HepG2 (cell line): Measurements from ENCODE around the gene CNNM1. TPM values are rescaled to one million over a fixed set of nuclear protein-coding genes. Genes with fewer than 3 reads are reported as not detected.
A peak's percentile ranks its signal among the peaks of the same experiment; 100 is the strongest.

Experiments
- BCL6 ChIP-seq: IDR thresholded peaks from 2 replicates; pipeline ENCODE4 v1.6.1; 2016; ENCODE audit warnings: missing genetic modification reagents, missing compliant biosample characterization
- FOXA1 ChIP-seq, 2 experiments: fragments of 450-650 bp in 1 of 2; sonication (generic) in 1 of 2; formaldehyde crosslinking in 1 of 2; IDR thresholded peaks; 2 replicates each; pipeline versions ENCODE4 v1.4.0 to v1.6.1; 2016 to 2020; ENCODE audit warnings: missing genetic modification reagents in 1 of 2
- ISL2 ChIP-seq: sonication (generic); formaldehyde crosslinking; IDR thresholded peaks from 2 replicates; pipeline ENCODE4 v1.5.0; 2020; ENCODE audit warnings: missing genetic modification reagents
- MIER2 ChIP-seq: IDR thresholded peaks from 2 replicates; pipeline ENCODE4 v1.6.1; 2016; ENCODE audit warnings: missing biosample characterization, missing genetic modification reagents
- PHF21A ChIP-seq: sonication (generic); formaldehyde crosslinking; IDR thresholded peaks from 2 replicates; pipeline ENCODE4 v1.5.0; 2020; ENCODE audit warnings: mild to moderate bottlenecking, missing genetic modification reagents
- RBFOX2 ChIP-seq: fragments of 200-400 bp; formaldehyde crosslinking; IDR thresholded peaks from 2 replicates; pipeline ENCODE4 v1.6.1; 2017; ENCODE audit warnings: low read depth, mild to moderate bottlenecking, low read length
- RFXANK ChIP-seq: IDR thresholded peaks from 2 replicates; pipeline ENCODE4 v1.6.1; 2016
- SIX1 ChIP-seq: sonication (generic); formaldehyde crosslinking; IDR thresholded peaks from 2 replicates; pipeline ENCODE4 v1.4.0; 2020; ENCODE audit warnings: missing genetic modification reagents, borderline replicate concordance
- SOX13 ChIP-seq, 3 experiments: fragments of 450-650 bp in 1 of 3; sonication (generic) in 1 of 3; formaldehyde crosslinking in 1 of 3; IDR thresholded peaks in 2 of 3; conservative IDR thresholded peaks in 1 of 3; 2 replicates each; pipeline versions ENCODE4 v1.5.0 to v1.6.1; 2016 to 2020; ENCODE audit warnings: antibody characterized with exemption in 1 of 3, mild to moderate bottlenecking in 1 of 3, missing compliant biosample characterization in 1 of 3, missing genetic modification reagents in 1 of 3, moderate library complexity in 1 of 3
- TCF7 ChIP-seq: sonication (generic); IDR thresholded peaks from 2 replicates; pipeline ENCODE4 v1.6.1; 2016; ENCODE audit warnings: antibody characterized with exemption, low read depth
- ZNF205 ChIP-seq: IDR thresholded peaks from 2 replicates; pipeline ENCODE4 v1.6.1; 2018; ENCODE audit warnings: missing biosample characterization, missing genetic modification reagents
- ZNF292 ChIP-seq: sonication (generic); formaldehyde crosslinking; IDR thresholded peaks from 2 replicates; pipeline ENCODE4 v1.8.1; 2022; ENCODE audit warnings: mild to moderate bottlenecking, low read depth, missing genetic modification reagents, borderline replicate concordance
- ZNF317 ChIP-seq: sonication (generic); formaldehyde crosslinking; IDR thresholded peaks from 2 replicates; pipeline ENCODE4 v1.5.0; 2020; ENCODE audit warnings: mild to moderate bottlenecking, missing genetic modification reagents
- ZNF543 ChIP-seq: sonication (generic); formaldehyde crosslinking; IDR thresholded peaks from 2 replicates; pipeline ENCODE4 v1.4.0; 2020; ENCODE audit warnings: mild to moderate bottlenecking, missing genetic modification reagents
- ZNF878 ChIP-seq: sonication (generic); formaldehyde crosslinking; IDR thresholded peaks from 2 replicates; pipeline ENCODE4 v1.8.1; 2023; ENCODE audit warnings: mild to moderate bottlenecking, missing genetic modification reagents, moderate library complexity
- polyA plus RNA-seq, 8 experiments: library from polyadenylated mRNA; depleted of rRNA in 3 of 8; stranded (reverse) in 7 of 8; unstranded in 1 of 8; fragments of >200 nt; fragmentation: Illumina TruSeq in 4 of 8; extraction: Trizol in 4 of 8; gene quantifications; 2 replicates each; pipeline versions ENCODE4 v1.2.1 to v1.2.3, GENCODE V29; 2011 to 2016; ENCODE audit warnings: low read depth in 4 of 8, missing spikeins in 1 of 8, mixed read lengths in 1 of 8; ENCODE audit not compliant: insufficient read depth in 1 of 8
- total RNA-seq, 5 experiments: library from RNA; depleted of rRNA; stranded (reverse); fragments of >200 nt; fragmentation: Illumina TruSeq; extraction: Trizol; gene quantifications; 2 replicates each; pipeline ENCODE4 v1.2.3, GENCODE V29; 2016; ENCODE audit warnings: low read depth in 1 of 5
- TF ChIP-seq, protein P1 (sequence below): IDR thresholded peaks from 2 replicates; pipeline ENCODE4 v1.6.1; 2016
- TF ChIP-seq, protein P2 (sequence below): IDR thresholded peaks from 2 replicates; pipeline ENCODE4 v1.6.1; 2016; ENCODE audit warnings: missing genetic modification reagents, missing compliant biosample characterization
- TF ChIP-seq, protein P3 (sequence below): IDR thresholded peaks from 2 replicates; pipeline ENCODE4 v1.6.1; 2016; ENCODE audit warnings: mild to moderate bottlenecking
- TF ChIP-seq, protein P4 (sequence below): sonication (generic); formaldehyde crosslinking; IDR thresholded peaks from 2 replicates; pipeline ENCODE4 v1.5.0; 2020; ENCODE audit warnings: mild to moderate bottlenecking, missing genetic modification reagents, borderline replicate concordance
- TF ChIP-seq, protein P5 (sequence below): sonication (generic); formaldehyde crosslinking; IDR thresholded peaks from 2 replicates; pipeline ENCODE4 v1.4.0; 2020; ENCODE audit warnings: missing genetic modification reagents, borderline replicate concordance

Gene CNNM1
- total and polyA plus RNA-seq, 2 of the 13 experiments (the other 11 are each of a cell fraction or from before 2014, with no cell fraction given), result 4.3 to 9.6 TPM

DNA sequence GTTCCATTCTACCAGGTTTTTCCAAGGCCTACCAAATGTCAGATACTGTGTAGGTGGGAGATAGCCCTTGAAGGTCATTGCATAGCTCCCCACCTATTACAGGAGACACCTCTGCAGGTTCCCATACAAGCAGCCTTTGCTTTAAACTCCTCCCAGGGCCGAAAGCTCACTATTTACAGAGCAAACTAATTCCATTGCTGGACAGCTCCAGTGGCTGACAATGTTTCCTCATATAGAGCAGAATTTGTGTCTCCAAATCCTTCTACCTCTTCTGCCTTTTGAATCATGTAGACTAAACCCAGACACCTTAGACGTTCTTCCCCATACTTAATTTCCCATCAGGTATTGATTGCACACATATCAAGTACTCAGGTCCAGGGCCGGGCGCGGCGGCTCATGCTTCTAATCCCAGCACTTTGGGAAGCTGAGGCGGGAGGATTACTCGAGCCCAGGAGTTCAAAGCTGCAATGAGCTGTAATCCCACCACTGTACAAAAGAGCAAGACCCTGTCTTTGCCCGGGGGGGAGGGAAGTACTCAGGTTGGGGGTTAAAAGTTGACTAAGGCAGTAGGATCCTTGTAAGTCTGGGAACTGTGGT is 2.1 kb downstream of the CNNM1 start (continued):
- TF ChIP-seq SOX13 (IDR thresholded peaks at IDR 0.05) (no peak), SOX13 (CRISPR knock-in tag; conservative IDR thresholded peaks at IDR 0.05 in 1 of 2, IDR thresholded peaks at IDR 0.05 in 1 of 2) (peak in 1 of 2 experiments; percentile 38; a peak in 1 of 4 replicates), BCL6 (CRISPR knock-in tag) (peak; percentile 38; the same call in 1 of the 2 replicates), ZNF878 (CRISPR knock-in tag) (0 out of 2 replicates have a peak, but pooled peaks have one; percentile 28), ZNF317 (CRISPR knock-in tag) (0 out of 2 replicates have a peak, but pooled peaks have one; percentile 25), PHF21A (CRISPR knock-in tag) (0 out of 2 replicates have a peak, but pooled peaks have one; percentile 32), ZNF543 (CRISPR knock-in tag) (no peak), TCF7 (no peak), SIX1 (CRISPR knock-in tag) (peak; percentile 46; the same call in 1 of the 2 replicates), ISL2 (CRISPR knock-in tag) (0 out of 2 replicates have a peak, but pooled peaks have one; percentile 19), ZNF205 (0 out of 2 replicates have a peak, but pooled peaks have one; percentile 38), RFXANK (CRISPR knock-in tag) (0 out of 2 replicates have a peak, but pooled peaks have one; percentile 57), ZNF292 (CRISPR knock-in tag) (0 out of 2 replicates have a peak, but pooled peaks have one; percentile 23), MIER2 (CRISPR knock-in tag) (peak; percentile 97), FOXA1 (IDR thresholded peaks at IDR 0.05) (no peak), FOXA1 (CRISPR knock-in tag; IDR thresholded peaks at IDR 0.05) (peak; percentile 74), RBFOX2 (no peak)
- TF ChIP-seq, protein P1, sequence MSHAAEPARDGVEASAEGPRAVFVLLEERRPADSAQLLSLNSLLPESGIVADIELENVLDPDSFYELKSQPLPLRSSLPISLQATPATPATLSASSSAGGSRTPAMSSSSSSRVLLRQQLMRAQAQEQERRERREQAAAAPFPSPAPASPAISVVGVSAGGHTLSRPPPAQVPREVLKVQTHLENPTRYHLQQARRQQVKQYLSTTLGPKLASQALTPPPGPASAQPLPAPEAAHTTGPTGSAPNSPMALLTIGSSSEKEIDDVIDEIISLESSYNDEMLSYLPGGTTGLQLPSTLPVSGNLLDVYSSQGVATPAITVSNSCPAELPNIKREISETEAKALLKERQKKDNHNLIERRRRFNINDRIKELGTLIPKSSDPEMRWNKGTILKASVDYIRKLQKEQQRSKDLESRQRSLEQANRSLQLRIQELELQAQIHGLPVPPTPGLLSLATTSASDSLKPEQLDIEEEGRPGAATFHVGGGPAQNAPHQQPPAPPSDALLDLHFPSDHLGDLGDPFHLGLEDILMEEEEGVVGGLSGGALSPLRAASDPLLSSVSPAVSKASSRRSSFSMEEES (CRISPR knock-in tag), result peak; percentile 45; the same call in 1 of the 2 replicates
- TF ChIP-seq, protein P2, sequence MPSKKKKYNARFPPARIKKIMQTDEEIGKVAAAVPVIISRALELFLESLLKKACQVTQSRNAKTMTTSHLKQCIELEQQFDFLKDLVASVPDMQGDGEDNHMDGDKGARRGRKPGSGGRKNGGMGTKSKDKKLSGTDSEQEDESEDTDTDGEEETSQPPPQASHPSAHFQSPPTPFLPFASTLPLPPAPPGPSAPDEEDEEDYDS, result peak; percentile 30; the same call in 1 of the 2 replicates
- TF ChIP-seq, protein P3, sequence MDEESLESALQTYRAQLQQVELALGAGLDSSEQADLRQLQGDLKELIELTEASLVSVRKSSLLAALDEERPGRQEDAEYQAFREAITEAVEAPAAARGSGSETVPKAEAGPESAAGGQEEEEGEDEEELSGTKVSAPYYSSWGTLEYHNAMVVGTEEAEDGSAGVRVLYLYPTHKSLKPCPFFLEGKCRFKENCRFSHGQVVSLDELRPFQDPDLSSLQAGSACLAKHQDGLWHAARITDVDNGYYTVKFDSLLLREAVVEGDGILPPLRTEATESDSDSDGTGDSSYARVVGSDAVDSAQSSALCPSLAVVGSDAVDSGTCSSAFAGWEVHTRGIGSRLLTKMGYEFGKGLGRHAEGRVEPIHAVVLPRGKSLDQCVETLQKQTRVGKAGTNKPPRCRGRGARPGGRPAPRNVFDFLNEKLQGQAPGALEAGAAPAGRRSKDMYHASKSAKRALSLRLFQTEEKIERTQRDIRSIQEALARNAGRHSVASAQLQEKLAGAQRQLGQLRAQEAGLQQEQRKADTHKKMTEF (CRISPR knock-in tag), result peak; percentile 45; the same call in 1 of the 2 replicates
- TF ChIP-seq, protein P4, sequence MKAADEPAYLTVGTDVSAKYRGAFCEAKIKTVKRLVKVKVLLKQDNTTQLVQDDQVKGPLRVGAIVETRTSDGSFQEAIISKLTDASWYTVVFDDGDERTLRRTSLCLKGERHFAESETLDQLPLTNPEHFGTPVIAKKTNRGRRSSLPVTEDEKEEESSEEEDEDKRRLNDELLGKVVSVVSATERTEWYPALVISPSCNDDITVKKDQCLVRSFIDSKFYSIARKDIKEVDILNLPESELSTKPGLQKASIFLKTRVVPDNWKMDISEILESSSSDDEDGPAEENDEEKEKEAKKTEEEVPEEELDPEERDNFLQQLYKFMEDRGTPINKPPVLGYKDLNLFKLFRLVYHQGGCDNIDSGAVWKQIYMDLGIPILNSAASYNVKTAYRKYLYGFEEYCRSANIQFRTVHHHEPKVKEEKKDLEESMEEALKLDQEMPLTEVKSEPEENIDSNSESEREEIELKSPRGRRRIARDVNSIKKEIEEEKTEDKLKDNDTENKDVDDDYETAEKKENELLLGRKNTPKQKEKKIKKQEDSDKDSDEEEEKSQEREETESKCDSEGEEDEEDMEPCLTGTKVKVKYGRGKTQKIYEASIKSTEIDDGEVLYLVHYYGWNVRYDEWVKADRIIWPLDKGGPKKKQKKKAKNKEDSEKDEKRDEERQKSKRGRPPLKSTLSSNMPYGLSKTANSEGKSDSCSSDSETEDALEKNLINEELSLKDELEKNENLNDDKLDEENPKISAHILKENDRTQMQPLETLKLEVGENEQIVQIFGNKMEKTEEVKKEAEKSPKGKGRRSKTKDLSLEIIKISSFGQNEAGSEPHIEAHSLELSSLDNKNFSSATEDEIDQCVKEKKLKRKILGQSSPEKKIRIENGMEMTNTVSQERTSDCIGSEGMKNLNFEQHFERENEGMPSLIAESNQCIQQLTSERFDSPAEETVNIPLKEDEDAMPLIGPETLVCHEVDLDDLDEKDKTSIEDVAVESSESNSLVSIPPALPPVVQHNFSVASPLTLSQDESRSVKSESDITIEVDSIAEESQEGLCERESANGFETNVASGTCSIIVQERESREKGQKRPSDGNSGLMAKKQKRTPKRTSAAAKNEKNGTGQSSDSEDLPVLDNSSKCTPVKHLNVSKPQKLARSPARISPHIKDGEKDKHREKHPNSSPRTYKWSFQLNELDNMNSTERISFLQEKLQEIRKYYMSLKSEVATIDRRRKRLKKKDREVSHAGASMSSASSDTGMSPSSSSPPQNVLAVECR (CRISPR knock-in tag), result peak; percentile 19; the same call in 1 of the 2 replicates
- TF ChIP-seq, protein P5, sequence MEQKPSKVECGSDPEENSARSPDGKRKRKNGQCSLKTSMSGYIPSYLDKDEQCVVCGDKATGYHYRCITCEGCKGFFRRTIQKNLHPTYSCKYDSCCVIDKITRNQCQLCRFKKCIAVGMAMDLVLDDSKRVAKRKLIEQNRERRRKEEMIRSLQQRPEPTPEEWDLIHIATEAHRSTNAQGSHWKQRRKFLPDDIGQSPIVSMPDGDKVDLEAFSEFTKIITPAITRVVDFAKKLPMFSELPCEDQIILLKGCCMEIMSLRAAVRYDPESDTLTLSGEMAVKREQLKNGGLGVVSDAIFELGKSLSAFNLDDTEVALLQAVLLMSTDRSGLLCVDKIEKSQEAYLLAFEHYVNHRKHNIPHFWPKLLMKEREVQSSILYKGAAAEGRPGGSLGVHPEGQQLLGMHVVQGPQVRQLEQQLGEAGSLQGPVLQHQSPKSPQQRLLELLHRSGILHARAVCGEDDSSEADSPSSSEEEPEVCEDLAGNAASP, result no peak
